Right lung (tissue), 5 donors: ENCODE data around the gene LZTR1. TPM values are rescaled to one million over a fixed set of nuclear protein-coding genes. Genes with fewer than 3 reads are reported as not detected.

Experiments
- DNase-seq, 2 donors: peaks; one replicate each; pipeline ENCODE4 v3.0.0-alpha.2; 2013
- polyA plus RNA-seq, 5 donors: library from polyadenylated mRNA; unstranded; fragments of 120-200 nt; gene quantifications; one replicate each; pipeline versions ENCODE4 v1.2.1 to v1.2.3, GENCODE V29; 2013; ENCODE audit warnings: inconsistent platforms in 1 of 5, low replicate concordance in 1 of 5; ENCODE audit not compliant: insufficient read length in 5 of 5, insufficient read depth in 1 of 5

Gene LZTR1
- polyA plus RNA-seq, 5 donors, result 43.4 to 67.5 (median 55.6) TPM

- DNase-seq, result peak; percentile 92 to 95
Observed at GRCh38 chr22:21014202-21014725, 32.2 kb downstream of the LZTR1 start.

DNA sequence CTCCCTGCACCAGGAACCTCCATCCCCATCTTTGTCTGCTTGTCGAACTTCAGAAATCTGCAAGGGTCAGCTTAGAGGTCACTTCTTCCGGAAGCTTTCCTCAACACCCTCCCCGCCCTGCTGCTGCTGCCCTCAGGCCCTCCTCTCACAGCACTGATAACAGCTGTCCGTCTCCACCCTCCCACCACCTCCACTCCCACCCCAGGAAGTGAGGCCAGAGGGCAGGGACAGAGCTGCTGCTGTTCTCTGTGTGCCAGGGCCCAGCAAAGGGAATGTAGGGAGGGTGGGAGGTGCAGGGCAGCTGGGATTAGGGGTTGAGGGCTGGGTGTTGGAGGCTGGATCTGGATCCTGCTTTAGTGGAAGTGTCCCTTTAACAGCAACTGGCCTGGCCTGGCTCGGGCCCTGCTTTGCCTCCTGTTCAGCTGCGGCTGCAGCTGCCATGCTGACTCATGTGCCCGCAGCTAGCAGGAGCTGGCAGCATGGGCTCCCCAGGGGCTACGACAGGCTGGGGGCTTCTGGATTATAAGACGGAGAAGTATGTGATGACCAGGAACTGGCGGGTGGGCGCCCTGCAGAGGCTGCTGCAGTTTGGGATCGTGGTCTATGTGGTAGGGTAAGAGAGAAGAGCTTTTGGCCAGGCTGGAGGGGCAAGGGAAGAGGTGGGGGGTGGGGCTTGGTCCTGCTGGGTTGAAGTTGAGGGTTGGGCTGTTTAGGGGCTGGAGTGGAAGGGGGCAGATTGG lies 32.8 kb downstream of the LZTR1 start, which contains the start of gene P2RX6:
P2RX6 (plus strand) TSS at position 440 of the 740 bp plus-strand sequence; CDS start at position 450, 10 bp downstream.
- peak; percentile 57 to 68 for DNase-seq

GRCh38 chr22:21015466-21016006 lies 33.4 kb downstream of the LZTR1 start:
- DNase-seq, result no peak

DNA sequence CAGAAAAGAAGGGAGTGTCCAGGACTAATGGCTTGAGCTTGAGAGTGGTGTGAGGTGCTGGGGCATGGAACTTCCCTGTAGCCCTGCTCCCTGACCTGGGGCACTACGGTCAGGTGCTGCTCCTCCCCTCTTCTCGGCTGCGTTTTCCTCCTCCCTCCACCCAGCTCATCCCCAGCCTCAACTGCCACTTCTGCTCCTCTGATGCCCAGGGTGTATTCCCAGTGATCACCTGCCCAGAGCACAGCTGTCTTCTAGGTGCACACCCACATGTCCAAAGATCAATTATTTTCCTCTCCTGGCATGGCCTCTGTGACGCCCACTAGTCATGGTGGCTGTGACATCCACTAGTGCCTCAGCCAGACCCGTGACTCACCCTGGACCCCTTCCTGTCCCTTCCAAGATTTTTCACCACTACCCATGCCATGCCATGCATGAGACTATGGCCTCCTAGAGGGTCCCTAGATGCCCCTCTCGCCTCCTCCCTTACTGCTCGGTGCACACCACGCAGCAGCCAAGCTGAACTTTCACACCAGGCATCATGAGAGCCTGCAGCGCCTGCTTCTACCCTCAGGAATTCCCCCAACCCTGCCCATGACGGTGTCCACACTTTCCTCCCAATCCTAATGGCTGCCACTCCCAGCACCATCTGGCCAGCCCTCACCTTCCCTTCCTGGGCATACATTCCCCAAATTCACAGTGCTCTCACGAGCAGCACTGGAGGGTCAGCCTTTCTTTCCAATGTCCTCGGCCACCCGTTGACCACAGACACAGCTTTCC lies 34.7 kb downstream of the LZTR1 start:
- no peak for DNase-seq

GRCh38 chr22:21018314-21018713 lies 36.2 kb downstream of the LZTR1 start:
- no peak for DNase-seq

GRCh38 chr22:21020802-21021429 lies 38.8 kb downstream of the LZTR1 start:
- no peak for DNase-seq

DNA sequence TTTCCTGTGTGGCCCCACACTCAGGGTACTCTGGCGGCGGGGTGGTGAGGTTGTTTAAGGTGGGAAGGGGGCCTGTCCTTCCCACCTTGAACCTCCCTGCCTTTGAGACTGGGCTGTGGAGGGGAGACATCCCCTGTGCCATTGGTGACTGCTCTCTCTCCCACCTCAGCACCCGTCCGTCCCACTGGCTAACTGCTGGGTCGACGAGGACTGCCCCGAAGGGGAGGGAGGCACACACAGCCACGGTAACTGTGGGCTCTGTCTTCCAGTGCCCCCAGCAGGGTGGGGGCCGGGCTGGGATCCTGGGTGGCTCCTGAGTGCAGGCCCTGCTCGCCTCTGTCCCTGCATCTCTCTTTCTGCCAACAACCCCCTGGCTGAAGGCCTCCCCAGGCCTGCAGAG lies 40.4 kb downstream of the LZTR1 start:
- no peak for DNase-seq

GRCh38 chr22:21022955-21023614 lies 41.0 kb downstream of the LZTR1 start:
- DNase-seq, result no peak

- DNase-seq, result no peak
Observed at GRCh38 chr22:21025266-21025665, 43.2 kb downstream of the LZTR1 start.

GRCh38 chr22:21025763-21026755 lies 44.0 kb downstream of the LZTR1 start:
- DNase-seq, result no peak

DNA sequence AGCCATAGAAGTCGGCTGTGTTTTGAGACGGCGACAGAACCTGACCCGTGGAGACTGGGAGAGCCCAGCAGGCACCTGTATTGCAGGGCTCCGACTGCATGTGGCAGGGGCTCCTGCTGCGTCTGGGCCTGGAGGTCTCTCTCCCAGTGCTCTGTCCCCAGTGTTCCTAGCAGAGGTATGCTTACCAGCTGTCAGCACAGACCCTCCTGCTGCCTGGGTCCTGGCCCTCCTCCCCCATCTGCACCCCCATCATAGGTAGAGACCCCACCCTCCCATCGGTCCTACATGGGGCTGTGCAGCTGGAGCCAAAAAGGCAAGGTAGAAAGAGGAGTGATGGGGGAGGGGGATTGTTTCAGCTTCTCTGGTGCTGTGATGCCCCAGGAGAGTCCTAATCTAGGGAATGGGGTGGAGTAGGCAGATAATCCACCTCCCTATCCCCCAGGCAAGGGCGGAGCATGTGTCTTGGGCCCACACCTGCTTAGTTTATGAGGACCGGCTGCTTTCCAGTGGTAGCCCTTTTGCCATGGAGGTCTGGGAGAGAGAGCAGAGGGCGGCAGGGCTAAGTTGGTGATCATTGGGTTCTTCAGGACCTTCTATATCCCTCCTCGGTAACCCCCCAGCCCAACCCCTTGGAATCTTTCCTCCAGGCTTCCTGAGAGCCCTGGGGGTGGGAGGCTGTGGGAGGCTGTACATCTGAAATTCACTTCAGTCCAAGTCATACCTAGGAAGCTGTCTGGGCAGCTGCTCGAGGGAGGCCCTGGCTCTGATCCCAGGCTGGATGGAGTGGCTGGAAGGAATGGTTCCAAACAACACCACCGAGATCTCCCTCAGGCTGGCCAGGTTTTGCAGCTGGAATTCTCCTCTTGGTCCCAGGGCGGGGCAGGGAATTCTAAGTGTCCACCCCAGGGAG lies 44.9 kb downstream of the LZTR1 start:
- DNase-seq, result peak in 1 of 2 donors; percentile 48

- no peak for DNase-seq
Observed at GRCh38 chr22:21028277-21029251, 46.5 kb downstream of the LZTR1 start.

DNA sequence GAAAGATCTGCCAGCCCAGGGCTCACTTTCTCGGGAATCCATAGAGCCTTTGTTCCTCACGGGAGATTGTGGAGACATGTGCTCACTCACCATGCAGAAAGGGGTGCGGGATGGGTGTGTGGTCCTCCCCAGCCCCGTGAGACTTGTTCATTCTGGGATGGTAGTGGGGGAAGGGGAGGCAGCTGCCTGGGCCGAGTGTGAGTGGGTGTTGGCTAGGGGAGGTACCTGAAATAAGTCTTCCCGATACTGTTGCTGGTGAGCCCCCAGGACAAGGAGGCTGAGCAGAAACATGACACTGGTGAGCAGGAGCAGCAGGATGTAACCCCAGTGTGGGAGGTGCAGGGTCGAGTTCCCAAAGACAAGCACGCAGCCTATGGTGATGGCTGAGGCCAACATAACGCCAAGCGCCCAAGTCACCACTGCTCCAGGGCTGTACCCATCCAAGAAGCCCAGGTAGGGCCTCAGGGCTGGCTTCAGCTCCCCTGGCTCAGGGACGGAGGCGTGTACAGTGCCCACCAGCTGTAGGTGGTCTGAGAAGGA lies 47.5 kb downstream of the LZTR1 start:
- DNase-seq, result no peak

DNA sequence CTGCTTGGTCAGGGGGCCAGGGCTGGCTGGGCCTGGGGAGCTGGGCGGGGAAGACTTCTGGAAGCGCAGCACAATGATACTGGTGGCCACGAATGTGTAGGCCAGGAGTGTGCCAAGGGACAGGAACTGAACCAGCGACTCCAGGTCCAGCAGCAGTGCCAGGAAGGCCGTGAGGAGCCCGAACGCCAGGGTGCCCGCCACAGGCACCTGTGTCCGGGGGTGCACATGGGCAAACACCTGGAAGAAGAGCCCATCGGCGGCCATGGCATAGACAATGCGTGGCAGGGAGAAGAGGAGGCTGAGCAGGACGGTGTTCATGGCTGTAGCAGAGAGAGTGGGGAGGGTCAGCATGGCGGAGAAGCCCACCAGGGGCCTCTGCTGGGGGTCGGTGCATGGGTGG lies 47.9 kb downstream of the LZTR1 start:
- no peak for DNase-seq

DNA sequence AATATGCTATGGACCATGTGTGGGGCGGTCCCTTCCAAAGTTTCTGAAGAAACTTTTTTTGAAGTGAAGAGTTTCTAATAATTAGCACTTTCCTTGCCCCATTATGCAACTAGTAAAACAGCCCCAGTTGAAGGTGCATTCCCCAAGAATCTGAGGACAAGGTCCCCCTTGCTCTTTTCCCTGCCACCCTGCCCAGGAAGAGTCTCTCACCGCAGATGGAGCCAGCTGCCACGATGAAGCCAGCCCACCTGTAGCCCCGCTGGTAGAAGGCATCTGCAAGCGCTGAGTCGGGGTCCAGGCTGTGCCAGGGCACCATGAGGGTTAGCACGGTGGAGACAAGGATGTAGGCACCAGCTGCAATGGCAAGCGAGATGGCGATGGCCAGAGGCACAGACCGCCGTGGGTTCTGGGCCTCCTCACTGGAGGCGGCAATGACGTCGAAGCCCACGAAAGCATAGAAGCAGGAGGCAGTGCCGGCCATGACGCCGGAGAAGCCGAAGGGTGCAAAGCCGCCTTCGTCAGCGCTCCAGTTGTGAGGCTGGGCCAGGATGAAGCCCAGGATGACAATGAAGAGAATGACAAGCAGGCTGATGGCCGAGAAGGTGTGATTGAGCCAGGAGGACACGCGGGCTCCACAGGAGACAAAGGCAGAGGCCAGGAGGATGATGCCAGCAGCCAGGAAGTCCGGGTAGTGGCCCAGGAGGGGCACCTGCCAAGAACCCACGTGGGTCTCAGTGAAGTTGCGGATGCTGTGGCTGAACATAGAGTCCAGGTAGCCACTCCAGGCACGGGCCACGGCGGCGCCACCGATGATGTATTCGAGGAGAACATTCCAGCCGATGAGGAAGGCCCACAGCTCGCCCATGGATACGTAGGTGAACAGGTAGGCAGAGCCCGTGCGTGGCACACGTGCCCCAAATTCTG lies 48.8 kb downstream of the LZTR1 start:
- no peak for DNase-seq

GRCh38 chr22:21031545-21032036 lies 49.5 kb downstream of the LZTR1 start:
- DNase-seq, result no peak
